Stimulated activated CD8-positive, alpha-beta memory T cell treated with anti-CD3 and anti-CD28 coated beads, Interleukin-7, amount 100 ng/mL, for 48 hours (primary cell): Measurements from ENCODE around the gene ENTREP3.
"Not testable (repeated sequence)": the region's sequence is repeated elsewhere in the genome, so short reads cannot be mapped to it uniquely, and the experiment has no call there.

Source experiments
- DNase-seq, 2 donors: peaks; one replicate each; pipeline ENCODE4 v3.0.0-alpha.2; 2020; ENCODE audit warnings: low read depth in 1 of 2; ENCODE audit errors: extremely low read depth in 1 of 2

Gene ENTREP3

DNA sequence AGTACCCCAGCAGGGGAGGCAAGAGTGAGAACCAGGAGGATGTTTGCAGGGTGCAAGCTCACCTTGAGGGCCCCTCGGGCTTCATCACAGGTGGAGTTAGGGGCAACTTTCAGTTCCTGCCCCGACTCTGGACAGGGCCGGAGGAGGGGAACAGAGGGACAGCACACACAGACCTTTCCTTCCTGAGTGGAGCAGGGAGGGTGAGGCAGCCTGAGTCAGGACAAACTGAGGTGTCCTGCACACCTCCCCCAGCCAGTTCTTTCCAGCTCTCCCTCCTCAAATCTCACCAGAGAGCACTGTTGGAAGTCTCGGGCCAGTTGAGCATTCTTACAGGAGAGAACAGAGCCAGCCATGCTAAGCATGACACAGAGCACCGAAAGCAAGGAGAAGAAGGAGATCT lies 1.5 kb downstream of the ENTREP3 start:
- no peak for DNase-seq

DNA sequence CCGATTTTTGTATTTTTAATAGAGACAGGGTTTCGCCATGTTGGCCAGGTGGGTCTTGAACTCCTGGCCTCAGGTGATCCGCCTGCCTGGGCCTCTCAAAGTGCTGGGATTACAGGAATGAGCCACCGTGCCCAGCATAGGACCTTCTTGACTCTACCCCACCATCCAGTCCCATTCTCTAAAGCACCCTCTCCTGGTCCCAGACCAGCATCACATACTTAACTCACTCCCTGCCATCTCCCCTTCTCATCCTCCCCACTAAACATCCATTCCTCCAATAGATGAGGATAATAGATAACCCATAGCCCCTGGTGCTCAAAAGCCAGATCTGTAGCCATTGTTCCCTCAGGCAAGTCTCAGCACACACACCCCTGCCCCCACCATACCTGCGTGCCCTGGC lies 2.1 kb downstream of the ENTREP3 start:
- DNase-seq: no peak

DNA sequence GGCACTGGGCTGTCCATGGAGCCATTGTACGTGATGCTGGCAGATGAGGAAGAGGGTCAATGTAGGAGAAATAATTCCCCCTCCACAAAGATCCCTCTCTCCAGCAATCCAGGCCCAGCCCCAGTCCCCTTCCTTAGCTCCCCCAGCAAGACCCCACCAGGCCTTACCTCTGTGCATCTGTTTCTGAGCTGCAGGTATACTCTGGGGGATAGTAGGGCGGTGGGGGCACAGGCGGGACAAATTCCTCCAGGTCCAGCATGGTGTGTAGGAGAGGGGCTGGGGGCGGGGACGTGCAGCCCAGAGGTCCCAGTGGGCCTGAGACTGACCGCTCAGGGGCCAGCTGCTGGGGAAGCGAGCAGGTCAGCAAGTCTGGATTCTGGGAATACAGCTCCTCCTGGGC lies 3.7 kb downstream of the ENTREP3 start:
- DNase-seq: no peak

DNA sequence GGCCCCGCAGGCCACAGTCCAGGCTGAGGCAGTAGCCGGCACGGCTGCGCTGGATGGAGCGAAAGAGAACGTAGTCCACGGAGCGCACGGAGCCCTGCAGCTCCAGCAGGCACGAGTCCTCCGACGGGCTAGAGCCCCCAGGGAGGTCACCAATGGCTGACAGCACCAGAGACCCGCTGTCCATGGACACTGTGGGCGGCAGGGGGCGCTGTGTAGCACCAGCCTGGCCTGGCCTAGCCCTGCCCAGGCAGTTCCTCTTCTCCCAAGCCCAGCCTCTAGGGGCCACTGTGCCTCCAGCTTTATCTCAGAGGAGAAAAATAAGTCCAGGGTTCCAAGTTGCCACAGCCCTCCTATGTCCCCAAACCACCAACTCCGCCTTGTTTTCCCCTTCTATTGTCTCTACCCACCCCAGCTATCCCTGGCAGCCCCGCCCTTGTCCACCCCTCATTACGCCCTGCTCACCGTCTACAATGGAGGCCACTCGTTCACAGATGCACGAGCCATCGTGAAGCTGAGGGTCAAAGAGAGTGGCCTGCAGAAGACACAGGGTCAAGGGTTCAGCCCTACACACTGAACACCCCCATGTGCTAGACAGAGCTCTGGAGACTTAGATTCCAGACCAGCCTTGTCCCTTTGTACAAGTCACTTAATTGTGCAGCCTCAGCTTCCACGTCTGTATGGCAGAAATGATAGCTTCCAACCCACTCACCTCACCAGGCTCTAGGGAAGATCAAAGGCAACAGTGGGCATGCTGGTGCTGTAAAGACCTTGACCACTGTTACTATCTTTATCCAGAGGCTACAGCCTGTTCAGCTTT lies 4.4 kb downstream of the ENTREP3 start:
- peak; percentile 88 to 91 for DNase-seq

DNA sequence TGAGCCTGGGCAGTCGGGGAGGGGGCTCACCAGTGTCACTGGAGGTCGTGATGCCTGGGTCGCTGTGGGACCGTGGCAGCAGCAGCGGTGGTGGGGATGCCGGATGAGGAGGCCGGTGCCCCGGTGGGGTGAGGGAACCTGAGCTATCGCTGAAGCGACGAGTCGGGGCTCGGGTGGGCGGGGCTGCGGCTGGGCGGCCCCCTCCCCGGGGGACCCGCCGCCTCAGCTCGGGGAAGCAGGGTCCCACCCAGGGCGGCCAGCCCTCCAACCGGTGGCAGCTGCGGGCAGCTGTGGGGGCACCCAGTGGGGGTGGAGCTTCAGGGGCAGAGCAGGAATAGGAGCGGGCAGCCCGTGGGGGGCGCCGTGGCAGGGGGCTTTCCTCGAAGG lies 5.0 kb downstream of the ENTREP3 start:
- DNase-seq: no peak

DNA sequence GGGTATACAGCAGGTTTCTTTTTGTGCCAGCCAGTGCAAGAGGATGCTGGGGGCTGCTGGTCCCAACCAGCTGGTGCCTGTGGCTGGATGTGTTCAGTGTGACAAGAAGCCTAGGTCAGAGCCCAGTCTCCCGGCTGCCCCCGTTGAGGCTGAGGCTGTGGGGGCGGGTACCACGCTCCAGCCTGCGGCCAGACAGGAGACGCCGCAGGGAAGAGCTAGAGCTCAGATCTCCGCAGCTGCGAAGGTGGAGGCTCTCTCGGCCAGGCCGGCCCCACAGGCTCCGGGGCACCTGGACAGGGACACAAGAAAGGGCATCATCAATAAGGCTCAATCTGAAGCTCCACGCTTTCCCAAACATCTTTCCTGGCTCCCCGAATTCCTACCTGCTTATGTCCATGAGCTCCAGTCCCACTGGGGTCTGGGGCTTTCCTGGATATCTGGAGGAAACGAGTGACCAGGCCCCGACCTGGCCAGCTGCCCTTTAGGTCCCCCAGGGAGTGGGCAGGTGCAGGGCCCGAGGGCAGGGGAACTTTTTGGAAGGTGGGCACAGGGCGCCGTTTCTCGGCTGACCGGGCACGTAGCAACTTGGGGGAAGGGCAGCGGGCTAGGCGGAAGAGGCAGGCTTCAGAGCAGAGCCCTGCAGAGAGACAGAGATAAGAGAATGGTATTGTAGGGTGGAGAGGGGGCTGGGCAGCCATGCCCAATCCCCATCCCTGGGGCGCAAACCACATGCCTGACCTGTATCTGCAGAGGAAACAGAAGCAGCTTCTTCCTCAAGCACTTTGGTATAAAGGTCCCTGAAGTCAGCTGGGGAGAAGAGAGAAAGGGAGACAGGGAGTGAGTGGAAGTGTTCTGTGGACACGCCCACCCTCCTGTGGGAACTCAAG lies 7.4 kb downstream of the ENTREP3 start:
- DNase-seq: no peak

DNA sequence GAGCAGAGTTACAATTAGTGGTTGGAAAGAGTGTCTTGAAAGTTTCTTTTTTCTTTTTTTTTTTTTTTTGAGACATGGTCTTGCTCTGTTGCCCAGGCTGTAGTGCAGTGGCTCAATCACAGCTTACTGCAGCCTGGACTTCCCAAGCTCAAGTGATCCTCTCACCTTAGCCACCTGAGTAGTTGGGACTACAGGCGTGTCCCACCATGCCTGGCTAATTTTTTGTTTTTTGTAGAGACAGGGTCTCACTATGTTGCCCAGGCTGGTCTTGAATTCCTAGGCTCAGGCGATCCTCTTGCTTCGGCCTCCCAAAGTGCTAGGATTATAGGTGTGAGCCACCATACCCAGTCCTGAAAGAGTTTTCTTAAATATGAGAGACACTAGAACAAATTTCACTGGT lies 8.5 kb downstream of the ENTREP3 start:
- DNase-seq: not testable (repeated sequence)

DNA sequence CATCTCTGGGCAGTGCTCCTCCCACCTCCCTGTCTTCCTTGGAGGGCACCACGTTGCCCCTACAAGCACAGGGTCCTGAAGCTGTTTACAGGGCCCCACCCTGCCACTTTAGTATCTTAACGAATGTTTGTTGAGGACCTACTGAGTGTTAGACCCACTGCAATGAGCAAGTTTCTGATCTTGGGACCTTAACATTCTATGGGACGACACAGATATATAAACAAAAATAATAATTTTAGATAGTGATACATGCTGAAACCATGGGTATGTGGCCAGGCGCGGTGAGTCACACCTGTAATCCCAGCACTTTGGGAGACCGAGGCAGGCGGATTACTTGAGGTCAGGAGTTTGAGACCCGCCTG lies 10.1 kb downstream of the ENTREP3 start:
- no peak for DNase-seq

DNA sequence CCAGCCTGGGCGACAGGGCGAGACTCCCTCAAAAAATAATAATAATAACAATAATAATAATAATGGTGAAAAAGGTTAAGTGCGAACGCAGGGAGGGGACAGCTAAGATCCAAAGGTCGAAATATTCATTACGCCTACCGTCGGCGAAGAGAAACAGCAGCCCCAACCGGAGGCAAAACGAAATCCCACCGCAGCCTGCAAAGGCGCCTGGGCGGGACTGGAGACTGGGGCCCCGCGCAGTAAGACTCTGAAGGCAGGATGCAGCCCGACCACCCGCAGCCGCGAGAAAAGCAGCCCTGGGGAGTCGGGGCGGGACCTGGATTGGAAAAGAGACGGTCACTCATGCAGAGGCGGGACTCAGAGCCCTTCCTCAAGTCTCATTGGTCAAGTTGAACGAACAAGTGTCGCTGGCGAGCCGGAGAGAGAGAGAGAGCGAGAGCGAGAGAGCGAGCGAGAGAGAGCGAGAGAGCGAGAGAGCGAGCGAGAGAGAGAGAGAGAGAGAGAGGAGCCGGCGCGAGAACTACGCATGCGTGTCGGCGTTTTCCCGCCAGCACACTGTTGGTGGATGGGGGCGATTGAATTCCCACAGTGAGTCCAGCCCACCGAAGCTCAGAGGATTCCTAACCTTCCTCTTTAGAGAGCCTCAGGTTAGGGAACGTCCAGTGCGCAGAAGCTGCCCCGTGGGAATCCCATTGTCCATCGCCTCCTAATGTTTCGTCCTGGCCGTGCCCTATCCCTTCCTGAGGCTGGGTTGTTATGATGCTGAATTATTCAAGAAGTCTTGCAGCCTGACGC lies 10.7 kb downstream of the ENTREP3 start:
- peak; percentile 96 to 99 for DNase-seq

DNA sequence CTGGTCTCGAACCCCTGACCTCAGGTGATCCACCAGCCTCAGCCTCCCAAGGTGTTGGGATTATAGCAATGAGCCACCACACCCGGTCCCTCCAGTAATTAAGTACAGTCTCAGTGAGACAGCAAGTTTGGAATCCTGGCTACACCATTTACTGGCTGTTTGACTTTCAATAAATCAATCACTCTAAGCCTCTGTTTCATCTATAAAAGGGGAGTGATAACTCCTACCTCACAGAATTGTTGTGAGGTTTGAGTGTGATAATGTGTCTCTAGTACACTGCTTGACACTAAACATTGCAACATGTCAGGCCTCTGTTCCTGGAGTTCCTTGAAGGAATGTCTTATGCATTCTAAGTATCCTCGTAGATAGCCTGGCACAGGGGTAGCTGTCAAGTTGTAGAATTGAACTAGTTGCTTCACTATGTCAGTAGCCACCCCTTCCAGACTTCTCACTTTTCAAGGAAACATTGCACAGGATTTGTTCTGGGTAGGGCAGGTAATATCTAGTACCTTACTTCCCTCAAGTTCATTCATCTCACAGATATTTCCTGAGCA lies 12.4 kb downstream of the ENTREP3 start:
- DNase-seq: no peak

DNA sequence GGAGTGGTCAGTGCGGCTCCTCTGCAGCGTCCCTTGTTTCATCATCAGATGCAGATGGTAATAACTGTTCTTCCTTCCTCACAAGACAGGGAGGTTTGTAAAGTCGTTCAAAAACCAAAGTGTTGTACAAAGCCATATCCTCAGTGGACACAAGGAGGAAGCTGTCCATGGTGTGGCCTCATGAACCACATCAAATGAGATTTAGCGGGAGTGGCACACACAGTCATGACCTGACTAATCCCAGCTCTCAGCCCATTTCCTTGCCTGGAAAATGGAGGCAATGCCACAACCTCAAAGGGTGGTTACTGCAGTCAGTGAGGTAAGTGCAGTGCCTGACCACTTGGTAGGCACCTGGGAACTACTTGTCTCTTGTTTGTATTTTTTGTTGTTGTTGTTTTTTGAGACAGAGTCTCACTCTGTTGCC lies 13.4 kb downstream of the ENTREP3 start:
- DNase-seq: no peak

DNA sequence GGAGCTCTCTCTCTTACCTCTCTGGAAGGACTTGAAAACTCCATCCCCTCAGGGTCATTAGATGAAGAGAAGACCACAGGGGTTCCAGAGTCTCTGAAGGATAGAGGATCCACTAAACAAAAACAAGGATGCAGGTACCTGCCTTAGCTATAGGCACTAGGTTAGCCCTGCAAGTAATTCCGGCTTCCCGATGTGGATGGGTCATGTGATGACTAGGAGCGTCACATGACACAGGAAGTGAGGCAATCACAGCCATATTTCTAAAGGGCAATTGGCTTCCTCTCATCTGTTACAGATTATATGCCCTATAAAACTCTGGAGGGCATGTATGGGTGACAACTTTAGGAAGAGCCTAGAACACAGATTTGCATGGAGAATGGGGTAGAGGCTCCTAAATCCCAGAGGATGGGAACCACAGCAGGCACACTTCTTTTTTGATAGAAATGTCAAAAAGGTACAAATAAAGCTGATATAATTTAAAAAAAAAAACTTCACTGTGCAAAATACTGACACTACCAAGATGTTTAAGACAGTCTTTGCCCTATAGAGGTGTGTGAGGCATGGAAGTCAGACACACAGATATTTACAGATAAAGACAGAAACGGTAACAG lies 14.1 kb downstream of the ENTREP3 start:
- peak in 1 of 2 donors; percentile 51 for DNase-seq

DNA sequence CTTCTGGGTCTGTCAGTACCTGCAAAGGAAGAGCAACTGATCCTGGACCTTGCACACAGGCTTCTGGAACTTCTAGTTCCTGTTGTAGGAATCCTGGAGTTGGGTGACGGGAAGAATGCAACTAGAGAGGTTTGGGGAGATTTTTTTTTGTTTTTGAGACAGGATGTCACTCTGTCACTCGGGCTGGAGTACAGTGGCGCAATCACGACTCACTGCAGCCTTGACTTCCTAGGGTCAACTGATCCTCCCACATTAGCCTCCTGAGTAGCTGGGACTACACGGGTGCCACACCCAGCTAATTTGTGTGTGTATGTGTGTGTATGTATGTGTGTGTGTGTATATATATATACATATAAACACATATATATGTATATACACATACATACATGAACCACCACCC lies 18.8 kb downstream of the ENTREP3 start:
- DNase-seq: no peak

DNA sequence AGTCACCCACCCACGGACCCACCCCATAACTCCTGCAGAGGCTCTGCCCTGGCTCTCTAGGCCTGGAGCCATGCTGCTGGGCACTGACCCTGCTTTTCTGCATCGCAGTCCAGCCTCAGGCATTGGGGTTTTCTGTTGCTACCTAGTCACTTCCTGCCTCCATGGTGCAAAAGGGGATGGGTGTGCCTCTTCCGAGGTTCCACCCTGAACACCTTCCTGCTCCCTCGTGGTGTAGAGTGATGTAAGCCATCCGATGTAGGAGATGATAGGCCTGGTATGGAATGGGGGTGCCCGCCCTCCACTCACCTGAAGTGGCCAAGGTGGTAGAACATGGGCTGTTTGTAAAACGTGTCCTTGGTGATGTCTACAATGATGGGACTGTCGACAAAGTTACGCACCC lies 19.9 kb downstream of the ENTREP3 start:
- not testable (repeated sequence) for DNase-seq

DNA sequence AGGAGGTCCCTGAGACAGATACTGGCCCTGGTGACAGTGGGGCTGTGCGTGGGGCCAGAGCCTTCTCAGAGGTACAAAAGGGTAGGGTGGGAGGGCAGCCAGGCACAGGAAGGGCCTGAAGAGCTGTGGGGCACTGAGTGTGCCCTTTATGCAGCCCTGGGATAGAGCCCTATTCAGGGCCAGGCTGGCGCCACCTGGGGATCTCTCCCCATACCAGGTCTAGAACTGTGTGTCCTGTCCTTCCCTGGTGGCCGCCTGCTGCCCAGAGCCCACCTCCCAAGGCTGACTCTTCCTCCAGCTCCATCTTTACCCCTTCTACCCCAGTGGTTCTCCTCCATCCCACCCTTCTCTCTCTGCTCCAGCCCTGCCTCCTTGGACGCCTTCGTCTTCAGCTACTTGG lies 21.8 kb downstream of the ENTREP3 start:
- not testable (repeated sequence) for DNase-seq

DNA sequence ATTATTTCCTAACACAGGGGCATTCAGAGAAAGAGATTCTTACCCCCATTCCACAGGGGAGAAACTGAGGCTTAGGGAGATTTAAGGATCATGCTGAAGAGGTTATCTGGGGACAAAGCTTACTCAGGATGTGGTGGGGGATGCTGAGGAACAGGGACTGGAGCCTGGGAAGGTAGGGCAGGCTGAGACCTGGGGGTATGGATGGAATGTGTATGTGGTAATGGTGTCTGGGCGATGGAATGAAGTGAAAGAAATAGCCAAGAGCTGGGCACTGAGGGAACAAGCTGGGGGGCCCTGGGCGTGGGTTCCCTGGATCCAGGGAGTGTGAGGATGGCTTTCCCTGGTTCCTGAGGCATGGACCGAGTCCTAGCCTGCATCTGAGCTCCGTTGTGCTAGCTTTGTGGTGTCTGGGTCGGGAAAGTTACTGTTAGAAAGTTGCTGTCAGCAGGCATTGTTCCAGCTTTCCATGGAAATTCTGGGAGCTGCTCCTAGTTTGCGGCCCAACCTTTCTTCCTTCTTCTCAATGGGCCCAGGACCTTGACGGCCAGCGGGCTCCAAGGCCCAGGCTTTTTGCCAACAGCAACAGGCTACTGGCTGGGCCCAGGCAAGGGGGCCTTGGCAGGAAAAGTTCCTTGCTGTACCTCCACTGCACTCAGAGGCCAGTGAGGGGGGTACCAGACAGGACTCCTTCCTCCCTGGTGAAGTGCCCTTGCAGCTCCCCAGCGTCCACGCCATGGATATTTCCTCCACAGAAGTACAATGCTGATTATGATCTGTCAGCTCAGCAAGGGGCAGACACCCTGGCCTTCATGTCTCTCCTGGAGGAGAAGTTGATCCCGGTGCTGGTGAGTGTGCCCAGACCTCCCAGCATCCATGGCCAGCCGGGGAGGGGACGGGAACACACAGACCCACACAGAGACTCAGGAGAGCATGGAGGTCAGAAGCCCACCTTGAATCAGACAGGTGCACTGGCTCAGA lies 23.0 kb downstream of the ENTREP3 start:
- not testable (repeated sequence) for DNase-seq

DNA sequence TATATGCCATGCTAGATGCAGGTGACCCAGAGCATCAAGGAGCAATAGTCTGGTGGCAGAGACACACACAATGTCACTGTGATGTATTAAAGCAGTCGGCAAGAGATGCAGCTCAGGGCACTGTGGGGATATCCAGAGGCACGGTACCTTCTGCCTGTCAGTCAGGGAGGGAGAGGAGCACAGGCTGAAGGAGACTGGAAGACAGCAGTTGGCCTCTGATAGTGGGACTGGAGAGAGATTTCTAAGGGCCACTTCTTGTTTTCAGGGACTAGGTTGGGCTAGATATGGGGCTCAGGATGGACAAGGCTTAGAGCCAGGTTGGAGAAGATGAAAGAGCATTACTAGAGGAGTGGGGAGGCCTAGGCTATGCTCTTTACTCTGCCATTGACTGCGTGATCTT lies 24.0 kb downstream of the ENTREP3 start:
- not testable (repeated sequence) for DNase-seq

DNA sequence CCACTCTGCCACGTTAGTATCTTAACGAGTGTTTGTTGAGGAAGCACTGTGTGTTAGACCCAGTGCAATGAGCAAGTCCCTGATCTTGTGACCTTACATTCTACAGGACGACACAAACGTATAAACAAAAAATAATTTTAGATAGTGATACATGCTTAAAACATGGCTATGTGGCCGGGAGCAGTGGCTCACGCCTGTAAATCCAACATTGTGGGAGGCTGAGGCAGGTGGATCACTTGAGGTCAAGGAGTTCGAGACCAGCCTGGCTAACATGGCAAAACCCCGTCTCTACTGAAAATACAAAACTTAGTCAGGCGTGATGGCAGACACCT lies 27.2 kb downstream of the ENTREP3 start:
- no peak for DNase-seq

DNA sequence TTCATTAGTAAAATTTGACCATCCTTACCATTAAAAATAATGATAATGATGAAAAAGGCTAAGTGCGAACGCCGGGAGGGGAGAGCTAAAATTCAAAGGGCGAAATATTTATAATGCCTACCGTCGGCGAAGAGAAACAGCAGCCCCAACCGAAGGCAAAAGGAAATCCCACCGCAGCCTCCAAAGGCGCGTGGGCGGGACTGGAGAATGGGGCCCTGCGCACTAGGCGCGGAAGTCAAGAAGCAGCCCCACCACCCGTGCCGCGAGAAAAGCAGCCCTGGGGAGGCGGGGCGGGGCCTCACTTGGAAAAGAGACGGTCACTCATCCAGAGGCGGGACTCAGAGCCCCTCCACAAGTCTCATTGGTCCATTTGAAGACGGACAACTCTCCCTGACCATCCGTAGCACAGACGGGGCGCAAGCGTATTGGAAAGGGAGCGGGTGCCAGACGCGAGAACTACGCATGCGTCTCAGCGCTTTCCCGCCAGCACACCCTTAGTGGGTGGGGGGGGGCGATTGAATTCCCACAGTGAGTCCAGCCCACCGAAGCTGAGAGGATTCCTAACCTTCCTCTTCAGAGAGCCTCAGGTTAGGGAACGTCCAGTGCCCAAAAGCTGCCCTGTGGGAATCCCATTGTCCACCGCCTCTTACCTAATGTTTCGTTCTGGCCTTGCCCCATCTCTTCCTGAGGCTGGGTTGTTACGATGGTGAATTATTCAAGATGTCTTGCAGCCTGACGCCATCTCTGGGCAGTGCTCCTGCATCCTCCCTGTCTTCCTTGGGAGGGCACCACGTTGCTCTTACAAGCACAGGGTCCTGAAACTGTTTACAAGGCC lies 27.8 kb downstream of the ENTREP3 start:
- peak; percentile 99 to 100 for DNase-seq
